Activated T-cell treated with anti-CD3 and anti-CD28 coated beads for 4 hours (primary cell): Measurements from ENCODE around the gene SLC14A1.
A peak's percentile ranks its signal among the peaks of the same experiment; 100 is the strongest.

ENCODE experiments used
- DNase-seq: peaks from one replicate; pipeline ENCODE4 v3.0.0-alpha.2; 2020

Gene SLC14A1

GRCh38 chr18:45760462-45761036 is 36.6 kb downstream of the SLC14A1 start:
- no peak for DNase-seq

DNA sequence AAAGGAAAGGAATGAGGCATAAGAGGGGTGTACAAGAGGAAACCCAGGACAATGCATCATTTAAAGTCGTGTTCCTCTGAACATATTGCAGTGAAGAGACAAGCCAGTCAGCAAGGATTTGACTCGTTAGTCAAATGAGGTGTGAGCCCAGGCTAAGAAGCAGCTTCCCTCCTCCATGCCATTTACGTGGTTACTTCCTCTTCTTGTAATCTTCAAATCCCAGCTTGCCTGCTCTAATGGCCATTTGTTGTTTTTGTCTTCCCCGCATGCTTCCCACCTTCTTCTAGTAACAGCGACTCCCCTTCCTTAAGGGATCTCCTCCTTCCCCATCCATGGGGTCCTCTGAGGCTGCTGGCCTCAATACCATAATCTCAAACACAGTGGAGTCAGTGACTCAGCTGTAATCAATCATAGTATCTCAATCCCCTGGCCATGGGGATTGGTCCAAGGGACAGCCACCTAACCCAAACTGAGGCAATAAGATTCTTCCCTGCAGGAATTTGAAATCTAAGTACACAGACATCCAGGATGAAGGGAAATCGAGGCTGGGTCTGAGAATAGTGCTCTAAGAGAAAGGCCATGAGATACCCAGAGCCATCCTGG is 37.6 kb downstream of the SLC14A1 start:
- no peak for DNase-seq

DNA sequence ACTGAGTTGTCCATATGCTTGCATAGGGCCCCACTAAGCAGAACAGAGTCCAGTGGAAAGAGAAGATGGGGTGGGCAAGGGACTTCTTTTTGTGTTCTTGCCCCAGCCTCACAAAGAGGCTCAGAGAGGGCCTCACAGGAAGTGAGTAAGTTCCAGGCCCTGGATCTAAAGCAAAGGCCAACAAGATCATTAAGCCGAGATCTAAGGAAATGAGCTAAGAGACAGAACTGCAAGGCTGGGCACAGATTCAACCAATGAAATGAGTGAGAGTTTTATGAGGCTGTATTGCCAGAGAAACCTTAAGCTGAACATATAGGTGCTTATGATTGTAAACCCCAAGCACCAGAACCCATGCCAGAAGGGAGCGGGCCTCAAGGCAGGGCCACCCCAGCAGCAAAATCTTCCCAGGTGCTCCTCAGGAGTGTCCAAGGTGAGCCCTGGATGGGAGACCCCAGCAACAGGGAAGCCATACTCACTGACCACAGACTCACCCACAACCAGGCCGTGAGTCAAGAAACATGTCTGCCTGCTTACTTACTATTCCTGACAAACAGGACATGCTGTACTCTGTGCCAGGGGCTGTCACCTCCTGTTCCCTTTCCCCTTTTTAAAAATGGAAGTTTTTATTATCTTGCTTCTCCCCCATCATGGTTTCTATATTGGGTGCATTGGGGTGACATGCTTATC is 40.2 kb downstream of the SLC14A1 start:
- DNase-seq, result no peak

- no peak for DNase-seq
These were observed 41.8 kb downstream of the SLC14A1 start for GRCh38 chr18:45765796-45766195.

- DNase-seq, result no peak
These were observed 47.9 kb downstream of the SLC14A1 start for GRCh38 chr18:45771587-45772480.

- no peak for DNase-seq
These were observed 50.1 kb downstream of the SLC14A1 start for GRCh38 chr18:45774065-45774521.

DNA sequence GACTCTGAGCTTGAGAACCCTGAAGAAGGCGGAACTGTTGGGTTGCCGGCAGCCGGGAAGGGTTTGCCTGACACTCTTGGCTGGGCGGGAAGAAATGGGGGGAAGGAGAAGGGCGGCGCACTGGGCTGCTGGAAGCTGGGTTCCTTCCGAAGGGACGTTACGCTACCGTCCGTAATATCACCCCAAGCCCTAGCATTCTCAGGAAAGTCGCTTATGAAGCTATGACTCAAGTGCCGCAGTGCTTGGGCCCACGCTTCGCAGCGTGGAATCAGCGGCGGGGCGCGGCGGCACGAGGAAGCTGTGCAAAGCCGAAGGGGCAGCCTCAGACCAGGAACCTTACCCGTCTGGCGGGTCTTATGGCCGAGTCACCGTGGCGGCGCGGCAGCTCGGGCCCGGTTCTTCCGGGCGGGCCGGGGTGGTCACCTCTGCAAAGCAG is 51.3 kb downstream of the SLC14A1 start:
- DNase-seq, result peak; percentile 37

DNA sequence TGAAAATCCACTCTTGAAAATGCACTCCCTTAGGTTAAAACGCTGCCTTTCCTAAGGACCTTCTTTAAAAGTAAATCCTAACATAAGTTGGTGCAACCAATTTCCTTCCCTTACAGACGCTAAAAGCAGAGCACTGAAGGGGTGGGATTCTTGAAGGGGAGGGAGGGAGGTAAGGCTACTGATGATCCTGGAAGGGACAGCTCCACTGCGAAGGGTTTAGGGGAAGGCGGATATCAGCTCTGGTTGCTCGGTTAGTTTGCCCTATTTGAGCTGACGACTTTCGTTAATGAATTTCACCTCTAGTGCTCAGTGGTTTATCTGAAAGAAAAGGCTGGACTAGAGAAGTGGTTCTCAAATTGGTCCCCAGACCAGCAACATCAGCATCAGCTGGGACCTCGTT is 51.8 kb downstream of the SLC14A1 start:
- DNase-seq, result no peak

DNA sequence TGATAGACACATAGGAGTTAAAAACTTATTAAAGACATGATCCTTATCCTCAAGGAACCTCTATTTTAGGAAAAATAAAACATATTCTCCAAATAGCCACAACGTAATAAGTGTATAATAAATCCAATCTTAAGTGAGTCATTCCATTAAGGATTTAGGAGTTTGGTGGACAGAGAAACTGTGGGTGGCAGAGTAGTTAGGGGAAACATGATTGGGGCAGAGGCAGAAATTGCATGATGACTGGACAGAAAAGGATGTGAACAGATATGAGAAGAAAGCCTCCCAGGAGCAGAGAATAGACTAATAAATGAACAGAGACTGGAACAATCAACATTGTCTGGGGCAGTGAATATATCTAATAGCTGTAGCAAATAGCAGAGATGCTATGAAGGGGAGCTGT is 53.4 kb downstream of the SLC14A1 start:
- DNase-seq, result no peak

- DNase-seq, result no peak
These were observed 56.6 kb downstream of the SLC14A1 start for GRCh38 chr18:45780568-45780967.

- DNase-seq, result no peak
These were observed 58.7 kb downstream of the SLC14A1 start for GRCh38 chr18:45782662-45783061.

DNA sequence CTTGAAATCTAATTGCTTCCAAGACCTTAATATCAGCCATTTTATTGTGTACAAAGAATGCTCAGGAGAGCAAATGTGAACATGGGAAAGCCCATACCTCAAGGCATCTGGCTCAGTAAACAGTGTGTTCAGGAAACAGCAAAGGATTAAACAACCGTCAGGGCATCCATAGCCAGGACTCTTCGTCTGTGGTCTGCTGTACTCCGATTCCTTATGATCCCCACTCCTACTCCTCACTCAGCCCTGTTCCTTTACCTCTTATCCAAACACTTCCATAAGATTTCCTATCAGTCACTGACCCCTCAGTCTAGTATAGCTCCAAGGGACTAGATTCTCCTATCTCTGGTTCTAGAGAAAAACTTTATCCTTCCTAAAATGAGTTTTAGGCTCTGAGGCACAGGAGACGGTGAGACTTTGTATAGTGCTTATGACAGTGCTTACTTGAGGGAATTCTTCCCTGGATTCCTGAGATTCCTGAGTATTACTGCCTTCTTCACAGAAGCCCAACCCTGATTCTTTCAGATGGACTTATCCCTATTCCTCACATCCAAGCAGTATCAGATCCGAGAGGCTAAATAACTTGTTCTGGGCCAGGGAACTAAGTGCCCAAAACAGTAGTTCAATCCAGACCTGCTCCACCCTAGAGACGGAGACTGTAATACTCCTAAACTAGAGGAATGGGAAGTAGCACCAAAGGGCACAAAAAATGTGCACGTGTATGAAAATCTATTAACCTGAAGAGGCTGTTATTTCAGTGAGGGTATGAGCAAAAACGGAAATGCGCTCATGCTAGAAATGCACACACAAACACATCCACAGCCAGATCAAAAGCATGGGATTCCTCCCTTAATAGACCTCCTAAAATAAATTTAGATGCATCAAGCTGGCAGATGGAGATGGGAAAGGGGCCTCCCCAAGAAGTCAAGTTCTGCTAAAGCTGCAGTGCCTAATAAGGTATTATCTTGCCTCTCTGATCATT is 59.4 kb downstream of the SLC14A1 start:
- DNase-seq, result no peak

GRCh38 chr18:45785134-45785533 is 61.2 kb downstream of the SLC14A1 start:
- no peak for DNase-seq

DNA sequence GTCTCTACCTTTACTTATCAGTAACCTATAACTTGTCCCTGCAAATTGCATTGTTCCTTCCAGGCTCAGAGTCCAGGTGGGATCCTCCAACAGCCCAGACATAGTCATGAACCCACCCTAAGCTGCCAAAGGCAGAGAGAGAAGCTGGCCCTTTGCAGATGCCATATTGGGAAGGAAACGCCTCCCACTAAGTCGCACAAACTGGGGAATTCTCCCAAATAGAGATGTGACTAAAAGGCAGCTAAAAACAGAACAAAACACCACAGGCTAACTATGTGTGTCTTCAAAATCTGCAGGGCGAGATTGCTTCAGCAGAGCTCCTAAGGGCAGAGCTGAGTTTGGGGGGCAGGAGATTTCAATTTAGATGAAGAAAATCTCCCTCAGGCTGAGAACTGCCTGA is 63.0 kb downstream of the SLC14A1 start:
- DNase-seq, result no peak

DNA sequence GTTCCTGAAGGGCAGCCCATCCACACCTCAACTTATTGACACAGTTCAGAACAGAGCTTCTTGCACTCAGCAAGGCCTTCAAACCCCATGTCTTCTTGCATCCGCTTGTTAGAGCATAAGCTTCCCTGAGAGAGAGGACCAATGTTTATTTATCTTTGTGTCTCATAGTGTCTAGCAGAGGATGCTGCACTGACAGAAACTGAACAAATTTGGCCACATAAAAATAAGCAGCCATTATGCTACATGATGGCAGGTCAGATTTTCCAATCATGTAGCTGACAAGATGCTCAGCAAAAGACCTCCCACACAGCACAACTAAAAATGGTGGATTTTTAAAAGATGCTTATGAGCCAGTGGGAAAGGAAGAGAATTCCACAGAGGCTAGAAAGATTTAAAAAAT is 63.4 kb downstream of the SLC14A1 start:
- no peak for DNase-seq

- no peak for DNase-seq
These were observed 64.9 kb downstream of the SLC14A1 start for GRCh38 chr18:45788861-45789260.

GRCh38 chr18:45792506-45793263 is 68.7 kb downstream of the SLC14A1 start:
- no peak for DNase-seq

DNA sequence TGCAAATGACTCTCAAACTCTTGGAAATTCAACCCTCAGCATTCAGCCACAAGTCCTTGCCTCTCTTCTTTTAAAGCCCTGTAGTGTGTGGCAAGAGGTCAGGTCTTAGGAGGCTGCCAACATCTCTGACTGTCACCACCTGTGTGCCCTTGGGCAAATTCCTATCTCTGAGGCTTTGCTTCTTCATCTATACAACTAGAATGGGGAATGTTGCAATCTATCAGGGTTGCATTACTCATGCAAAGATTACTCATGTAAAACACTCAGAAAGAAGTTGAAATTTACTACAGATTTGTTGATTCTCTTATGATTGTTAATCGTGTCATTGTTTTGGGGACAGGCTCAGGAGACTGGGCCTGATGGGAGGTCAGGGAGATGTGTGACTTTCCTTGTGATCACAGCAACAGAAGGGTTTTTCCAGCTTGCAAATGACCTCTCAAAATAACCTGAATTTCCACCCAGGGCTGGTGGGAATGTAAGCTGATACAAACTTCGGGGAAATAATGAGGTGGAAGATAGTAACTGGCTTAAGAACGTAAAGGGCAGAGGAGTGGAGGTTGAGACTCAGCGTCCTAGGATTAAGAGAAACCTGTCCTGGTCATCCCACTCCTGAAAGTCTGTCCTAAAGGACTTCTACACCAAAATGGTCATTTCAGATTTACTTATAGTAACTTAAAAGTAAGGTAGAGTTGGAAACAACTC is 69.4 kb downstream of the SLC14A1 start:
- no peak for DNase-seq

DNA sequence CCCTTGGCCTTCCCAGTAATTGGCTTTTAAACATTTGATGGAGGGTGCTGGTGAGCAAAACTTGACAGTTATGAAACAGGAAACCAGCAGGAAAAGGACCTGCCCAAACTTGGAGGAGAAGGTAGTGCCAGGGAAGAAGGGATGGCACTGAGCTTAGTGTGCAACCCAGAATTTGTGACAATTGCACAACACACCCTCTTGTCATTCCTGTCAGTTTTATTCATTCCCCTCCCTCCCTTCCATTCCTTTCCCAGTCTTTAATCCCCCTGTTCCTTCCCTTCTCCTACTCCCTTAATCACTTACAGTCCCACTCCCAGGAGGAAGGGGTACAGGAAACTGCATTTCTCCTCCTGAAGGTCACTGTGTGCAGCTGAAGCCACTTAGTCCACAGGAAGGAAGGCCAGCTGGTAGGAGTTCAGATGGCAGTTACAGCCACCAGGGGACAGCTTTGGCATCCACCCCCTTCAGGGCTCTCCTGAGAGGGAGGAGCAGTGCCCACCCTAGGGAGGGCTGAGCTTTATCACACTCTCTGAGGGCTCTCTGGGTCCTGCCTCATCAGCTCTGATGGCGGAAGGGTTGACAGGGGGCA is 77.5 kb downstream of the SLC14A1 start:
- no peak for DNase-seq
